Tibial nerve (tissue), 4 donors: Measurements from ENCODE around the gene ADAM15. TPM values are rescaled to one million over a fixed set of nuclear protein-coding genes. Genes with fewer than 3 reads are reported as not detected.

Experiments used
- DNase-seq, 2 donors: peaks; one replicate each; pipeline ENCODE4 v3.0.0-alpha.2; 2019; ENCODE audit warnings: low spot score in 2 of 2
- H3K27ac ChIP-seq, 4 donors: fragments of 200-600 bp; sonication (generic) in 3 of 4; one replicate each; pipeline ENCODE4 v1.5.1; 2017 to 2019; ENCODE audit warnings: mild to moderate bottlenecking in 1 of 4
- H3K27me3 ChIP-seq, 2 donors: fragments of 200-600 bp; sonication (generic) in 1 of 2; one replicate each; pipeline versions ENCODE4 v1.5.1 to v1.6.0; 2017 to 2019
- H3K36me3 ChIP-seq, 3 donors: fragments of 200-600 bp; sonication (generic); one replicate each; pipeline ENCODE4 v1.5.1; 2018 to 2019
- H3K4me1 ChIP-seq, 4 donors: fragments of 200-600 bp; sonication (generic) in 3 of 4; one replicate each; pipeline ENCODE4 v1.5.1; 2017 to 2019
- H3K4me3 ChIP-seq, 4 donors: fragments of 200-600 bp; sonication (generic) in 3 of 4; one replicate each; pipeline ENCODE4 v1.5.1; 2017 to 2019; ENCODE audit warnings: mild to moderate bottlenecking in 1 of 4, moderate library complexity in 1 of 4
- H3K9me3 ChIP-seq, 4 donors: fragments of 200-600 bp; sonication (generic) in 3 of 4; one replicate each; pipeline ENCODE4 v1.5.1; 2017 to 2019
- EP300 ChIP-seq, 2 donors: sonication (generic); formaldehyde crosslinking; IDR thresholded peaks; one replicate each; pipeline ENCODE4 v1.6.1; 2017; ENCODE audit warnings: antibody characterized with exemption in 2 of 2, mild to moderate bottlenecking in 1 of 2
- POLR2A ChIP-seq, 2 donors: fragments of 450-650 bp; IDR thresholded peaks; one replicate each; pipeline ENCODE4 v1.6.1; 2017; ENCODE audit warnings: antibody characterized with exemption in 2 of 2, mild to moderate bottlenecking in 2 of 2, moderate library complexity in 2 of 2
- WGBS, 2 donors: methylation state at CpG; one replicate each; pipeline ENCODE4 v1.1.5; 2018; 5-methylcytosine and 5-hydroxymethylcytosine counted together
- total RNA-seq, 4 donors: library from RNA; depleted of rRNA; stranded (reverse); fragments of >200 nt; gene quantifications; one replicate each; pipeline ENCODE4 v1.1.0, GENCODE V29; 2016
- TF ChIP-seq, protein P1 (sequence below), 5 experiments: fragments of 200-600 bp in 3 of 5; fragments of 450-650 bp in 2 of 5; sonication (generic) in 3 of 5; IDR thresholded peaks; one replicate each; pipeline ENCODE4 v1.5.1; 2016 to 2019; ENCODE audit warnings: antibody characterized with exemption in 5 of 5, mild to moderate bottlenecking in 3 of 5, moderate library complexity in 2 of 5

ADAM15 gene
- total RNA-seq, 4 donors from 2014 or later = 111 to 202 (median 168) TPM

DNA sequence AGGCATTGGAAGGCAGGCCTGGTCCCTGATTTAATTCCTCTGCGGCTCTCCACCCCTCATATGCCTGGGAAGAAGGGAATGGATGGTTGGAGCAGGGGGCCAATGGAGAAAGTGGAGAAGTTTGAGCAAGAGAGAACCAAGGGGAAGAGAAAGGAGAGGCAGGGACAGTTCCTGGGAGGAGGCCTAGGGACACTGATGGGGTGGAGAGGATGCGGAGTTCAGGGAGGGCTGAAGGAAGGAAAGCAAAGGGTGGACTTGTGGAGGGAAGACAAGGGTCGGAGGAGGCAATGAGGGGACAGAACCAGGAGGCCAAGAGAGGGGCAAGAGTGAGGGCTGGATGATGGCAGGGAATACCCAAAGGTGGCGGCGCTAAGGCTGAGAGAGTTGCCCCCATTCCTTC, 41.4 kb upstream of the ADAM15 start:
- no peak for DNase-seq
- H3K27ac ChIP-seq = peak overlapping the region in 3 of 4 donors; percentile 88 to 99 (median 99)
- H3K27me3 ChIP-seq = no peaks in the 10 kb centered on the region
- H3K4me1 ChIP-seq = peaks cover 0 to 93% (median 83%) of the 10 kb centered on the region in 4 donors
- H3K4me3 ChIP-seq = peak overlapping the region in 3 of 4 donors; percentile 5 to 50 (median 34)
- 81 to 85% methylated on average over 5 of the region's 5 CpGs for WGBS, 2 donors
- TF ChIP-seq POLR2A (IDR thresholded peaks at IDR 0.05) (no peak), EP300 (IDR thresholded peaks at IDR 0.05) (no peak)
- TF ChIP-seq, protein P1, sequence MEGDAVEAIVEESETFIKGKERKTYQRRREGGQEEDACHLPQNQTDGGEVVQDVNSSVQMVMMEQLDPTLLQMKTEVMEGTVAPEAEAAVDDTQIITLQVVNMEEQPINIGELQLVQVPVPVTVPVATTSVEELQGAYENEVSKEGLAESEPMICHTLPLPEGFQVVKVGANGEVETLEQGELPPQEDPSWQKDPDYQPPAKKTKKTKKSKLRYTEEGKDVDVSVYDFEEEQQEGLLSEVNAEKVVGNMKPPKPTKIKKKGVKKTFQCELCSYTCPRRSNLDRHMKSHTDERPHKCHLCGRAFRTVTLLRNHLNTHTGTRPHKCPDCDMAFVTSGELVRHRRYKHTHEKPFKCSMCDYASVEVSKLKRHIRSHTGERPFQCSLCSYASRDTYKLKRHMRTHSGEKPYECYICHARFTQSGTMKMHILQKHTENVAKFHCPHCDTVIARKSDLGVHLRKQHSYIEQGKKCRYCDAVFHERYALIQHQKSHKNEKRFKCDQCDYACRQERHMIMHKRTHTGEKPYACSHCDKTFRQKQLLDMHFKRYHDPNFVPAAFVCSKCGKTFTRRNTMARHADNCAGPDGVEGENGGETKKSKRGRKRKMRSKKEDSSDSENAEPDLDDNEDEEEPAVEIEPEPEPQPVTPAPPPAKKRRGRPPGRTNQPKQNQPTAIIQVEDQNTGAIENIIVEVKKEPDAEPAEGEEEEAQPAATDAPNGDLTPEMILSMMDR (IDR thresholded peaks at IDR 0.05) = no peak
- no peaks in the 10 kb centered on the region for H3K9me3 ChIP-seq
- H3K36me3 ChIP-seq = peaks cover 0 to 4% (median 0%) of the 10 kb centered on the region in 3 donors

DNA sequence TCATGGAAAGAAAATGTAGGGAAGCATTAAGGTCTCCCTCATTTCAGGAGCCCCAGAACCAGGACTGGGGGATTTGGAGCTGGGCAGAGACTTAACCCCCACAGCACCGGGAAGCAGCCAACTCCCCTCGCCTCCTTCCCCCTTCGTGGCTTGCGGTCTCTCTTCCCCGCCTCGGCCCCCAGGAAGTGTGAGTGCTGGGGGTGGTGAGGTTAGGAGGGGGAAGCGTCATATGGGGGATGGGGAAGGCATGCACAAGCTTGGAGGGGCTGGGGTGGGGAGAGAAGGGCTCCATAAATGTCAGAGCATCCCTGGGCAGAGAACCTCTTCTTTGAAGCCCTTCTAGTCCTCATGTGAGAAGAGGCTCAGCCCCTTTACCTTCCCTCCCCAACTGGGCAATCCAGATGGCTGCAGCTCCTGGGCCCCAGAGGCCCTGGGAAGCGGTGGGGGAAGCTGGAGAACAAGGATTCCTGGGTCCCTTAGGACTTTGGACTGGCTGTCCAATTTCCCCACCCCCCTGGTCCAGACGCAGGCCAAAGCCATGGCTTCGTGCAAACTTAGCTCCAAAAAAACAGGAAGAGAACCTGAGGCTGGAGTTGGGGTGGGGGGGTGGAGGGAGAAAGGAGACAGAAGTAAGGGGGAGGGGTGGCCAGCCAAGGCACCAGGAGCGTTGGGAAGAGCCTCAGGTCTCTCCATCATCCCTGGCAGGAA, 40.8 kb upstream of the ADAM15 start:
- WGBS, 2 donors = 35 to 42% methylated on average over 11 of the region's 11 CpGs

DNA sequence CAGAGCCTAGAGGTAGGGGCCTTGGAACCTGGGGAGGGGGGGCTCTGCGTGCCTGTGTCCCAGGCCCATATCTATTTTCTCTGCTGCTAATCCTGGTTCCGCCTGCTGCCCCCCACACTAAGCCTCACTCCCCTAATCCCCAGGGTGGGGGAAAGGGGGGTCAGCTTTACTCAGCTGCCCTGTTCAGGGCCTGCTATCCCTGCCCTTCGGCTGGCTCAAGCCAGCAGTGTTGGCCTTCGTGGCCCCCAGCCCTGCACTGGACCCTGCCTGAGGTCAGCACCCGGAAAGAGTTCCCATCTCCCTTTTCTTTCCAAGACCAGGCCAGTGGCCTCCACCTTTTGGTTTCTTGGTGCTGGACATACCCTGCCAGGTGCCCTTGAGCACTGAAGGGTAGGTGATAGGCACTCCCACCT, 40.1 kb upstream of the ADAM15 start:
- no peak for DNase-seq

More for the DNA sequence above, 40.8 kb upstream of the ADAM15 start:
- Histone ChIP-seq H3K9me3 (no peaks in the 10 kb centered on the region), H3K27ac (peak overlapping the region; percentile 74 to 99 (median 94)), H3K36me3 (peaks cover 0 to 11% (median 0%) of the 10 kb centered on the region in 3 donors), H3K4me3 (peak overlapping the region in 3 of 4 donors; percentile 5 to 50 (median 34)), H3K4me1 (peaks cover 0 to 87% (median 77%) of the 10 kb centered on the region in 4 donors), H3K27me3 (no peaks in the 10 kb centered on the region)
- no peak for DNase-seq
- TF ChIP-seq POLR2A (IDR thresholded peaks at IDR 0.05) (no peak), EP300 (IDR thresholded peaks at IDR 0.05) (no peak)
- TF ChIP-seq, protein P1 (IDR thresholded peaks at IDR 0.05) = no peak

DNA sequence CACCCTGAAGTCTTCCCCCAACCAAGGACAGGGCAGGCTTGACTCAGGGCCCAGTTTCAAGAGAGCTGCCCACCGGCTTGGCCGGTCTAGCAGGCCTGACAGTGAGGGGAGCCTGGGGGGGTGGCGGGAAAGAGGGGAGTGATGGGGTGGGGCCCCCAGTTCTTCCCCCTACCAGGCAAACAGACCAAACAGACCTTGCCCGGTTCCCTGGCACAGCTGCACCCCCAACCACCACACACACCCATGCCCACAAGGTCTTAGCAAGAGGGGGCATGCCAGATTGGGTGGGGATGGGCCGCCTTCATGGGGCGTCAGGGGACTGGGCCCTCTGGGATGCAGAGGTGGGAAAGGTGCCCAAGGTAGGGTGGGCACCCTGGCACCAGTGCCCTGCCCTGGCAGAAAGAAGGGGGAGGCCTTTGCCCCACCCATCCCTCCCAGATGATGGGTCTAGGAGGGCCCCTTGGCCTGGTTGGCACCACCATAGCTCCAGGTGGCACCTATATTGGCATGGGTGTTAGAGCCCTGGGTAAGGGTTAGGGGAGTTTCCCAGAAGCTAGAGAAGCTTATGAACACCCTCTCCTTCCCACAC, 39.6 kb upstream of the ADAM15 start:
- no peak for TF ChIP-seq EP300 (IDR thresholded peaks at IDR 0.05)
- TF ChIP-seq, protein P1 (IDR thresholded peaks at IDR 0.05) = no peak
- DNase-seq = no peak
- Histone ChIP-seq H3K4me1 (peaks cover 0 to 82% (median 68%) of the 10 kb centered on the region in 4 donors), H3K27me3 (no peaks in the 10 kb centered on the region), H3K27ac (peak overlapping the region; percentile 74 to 99 (median 94)), H3K9me3 (no peaks in the 10 kb centered on the region), H3K36me3 (peaks cover 0 to 22% (median 0%) of the 10 kb centered on the region in 3 donors), H3K4me3 (peak overlapping the region in 2 of 4 donors; percentile 7 to 24)
- WGBS, 2 donors = 73 to 92% methylated on average over 4 to 6 of the region's 6 CpGs

More for the DNA sequence above, 40.1 kb upstream of the ADAM15 start:
- H3K27ac ChIP-seq = peak overlapping the region; percentile 74 to 99 (median 94)
- H3K4me3 ChIP-seq = peak overlapping the region in 2 of 4 donors; percentile 34 to 50
- peaks cover 0 to 82% (median 70%) of the 10 kb centered on the region in 4 donors for H3K4me1 ChIP-seq
- H3K27me3 ChIP-seq = no peaks in the 10 kb centered on the region
- WGBS, 2 donors = 59 to 72% methylated on average over 4 to 5 of the region's 5 CpGs
- no peak for TF ChIP-seq EP300 (IDR thresholded peaks at IDR 0.05)
- TF ChIP-seq, protein P1 (IDR thresholded peaks at IDR 0.05) = no peak
- TF ChIP-seq POLR2A (IDR thresholded peaks at IDR 0.05) = no peak
- peaks cover 0 to 17% (median 0%) of the 10 kb centered on the region in 3 donors for H3K36me3 ChIP-seq
- H3K9me3 ChIP-seq = no peaks in the 10 kb centered on the region
